Measurements from ENCODE around the gene GSN.

The GSN gene

GRCh38 chr9:121260457-121261106 lies 7.4 kb upstream of the GSN start:
- TF ChIP-seq CTCF (IDR thresholded peaks at IDR 0.05; ENCODE audit: extremely low read depth, missing control alignments): no peak
- no peak for DNase-seq (ENCODE audit: low spot score)

DNA sequence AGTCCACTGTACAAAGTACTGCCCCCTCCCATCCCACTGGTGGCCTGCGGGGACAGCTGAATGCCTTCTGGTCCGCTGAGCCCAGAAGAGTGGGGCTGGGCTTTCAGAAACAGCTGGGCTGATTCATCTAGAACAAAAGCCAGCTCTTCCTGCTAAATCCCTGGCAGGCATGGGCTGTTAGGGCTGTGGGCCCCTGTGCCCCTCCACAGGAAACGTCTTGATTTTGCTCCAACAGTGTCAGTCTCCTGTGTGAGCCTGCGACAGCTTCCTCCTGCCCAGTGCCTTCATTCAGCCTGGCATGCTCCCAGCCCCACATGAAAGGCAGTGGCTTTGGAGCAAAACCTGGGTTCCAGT lies 6.9 kb upstream of the GSN start:
- TF ChIP-seq CTCF (IDR thresholded peaks at IDR 0.05; ENCODE audit: extremely low read depth, missing control alignments): no peak
- DNase-seq (ENCODE audit: low spot score): no peak

GRCh38 chr9:121261755-121262154 lies 6.2 kb upstream of the GSN start:
- DNase-seq (ENCODE audit: low spot score): no peak
- no peak for TF ChIP-seq CTCF (IDR thresholded peaks at IDR 0.05; ENCODE audit: extremely low read depth, missing control alignments)

DNA sequence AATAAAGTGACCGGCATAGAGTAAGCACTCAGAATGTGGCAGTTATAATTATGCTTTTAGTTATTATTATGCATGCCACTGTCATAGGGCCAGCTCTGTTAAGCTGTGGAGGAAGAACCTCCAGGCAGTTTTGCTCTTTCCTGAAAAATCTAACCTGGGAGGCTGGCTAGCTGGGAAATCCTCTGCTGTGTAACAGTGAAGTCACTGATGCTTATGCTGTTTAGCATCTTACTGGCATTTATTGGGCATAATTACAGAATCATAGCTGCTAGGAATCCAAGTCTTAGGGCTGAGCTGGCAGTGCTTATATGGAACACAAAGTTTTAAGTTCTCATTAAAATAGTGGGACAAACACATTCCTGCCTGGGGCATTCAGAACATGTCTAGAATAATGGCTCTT lies 5.5 kb upstream of the GSN start:
- TF ChIP-seq CTCF (IDR thresholded peaks at IDR 0.05; ENCODE audit: extremely low read depth, missing control alignments): no peak
- no peak for DNase-seq (ENCODE audit: low spot score)

- TF ChIP-seq CTCF (IDR thresholded peaks at IDR 0.05; ENCODE audit: extremely low read depth, missing control alignments): no peak
- no peak for DNase-seq (ENCODE audit: low spot score)
These were observed 5.0 kb upstream of the GSN start for GRCh38 chr9:121262953-121263352.

GRCh38 chr9:121266356-121266755 lies 1.6 kb upstream of the GSN start:
- TF ChIP-seq CTCF (IDR thresholded peaks at IDR 0.05; ENCODE audit: extremely low read depth, missing control alignments): no peak
- DNase-seq (ENCODE audit: low spot score): no peak

DNA sequence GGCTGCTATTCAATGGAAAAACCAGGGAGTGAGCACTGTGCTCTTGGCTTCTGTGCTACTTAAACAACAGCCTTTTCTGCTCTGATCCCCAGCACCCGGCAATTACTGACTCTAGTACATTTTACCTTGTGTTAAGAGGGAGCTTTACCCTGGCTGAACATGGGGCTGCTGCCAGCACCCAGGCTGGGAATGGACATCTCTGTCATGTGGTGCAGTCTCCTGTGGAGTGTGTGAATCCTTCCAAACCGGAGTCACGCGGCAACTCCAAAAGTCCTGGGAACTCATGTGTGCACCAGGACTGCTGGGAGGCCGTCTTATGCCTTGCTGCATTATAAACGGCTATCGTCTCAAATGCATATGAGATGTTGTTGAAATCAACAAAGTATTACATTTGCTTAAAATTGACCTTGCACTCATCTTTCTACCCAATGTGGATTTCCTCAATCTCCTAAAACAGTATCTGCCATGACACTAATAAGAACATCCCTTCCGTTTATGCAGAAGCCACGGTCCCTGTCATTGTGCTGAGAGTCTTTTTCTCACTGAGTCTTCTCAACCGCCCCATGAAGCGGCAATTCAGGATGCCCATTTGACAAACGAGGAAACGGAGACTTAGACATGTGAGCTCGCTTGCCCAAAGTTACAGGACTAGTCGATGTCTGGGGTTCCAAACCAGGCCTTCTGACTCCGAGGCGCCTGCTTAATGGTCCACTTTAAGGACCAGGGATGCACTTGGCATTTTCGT lies 884 bp upstream of the GSN start:
- TF ChIP-seq CTCF (IDR thresholded peaks at IDR 0.05; ENCODE audit: extremely low read depth, missing control alignments): no peak
- no peak for DNase-seq (ENCODE audit: low spot score)
